Hippocampal formation (tissue), 2 donors: ENCODE measurements around the gene DISC1.
A peak's percentile ranks its signal among the peaks of the same experiment; 100 is the strongest.
"Not testable (repeated sequence)": the region's sequence is repeated elsewhere in the genome, so short reads cannot be mapped to it uniquely, and the experiment has no call there.

Experiments
- DNase-seq, 2 donors: peaks; one replicate each; lab custom pipeline; 2025; lab: John Stamatoyannopoulos, UW

The DISC1 gene

DNA sequence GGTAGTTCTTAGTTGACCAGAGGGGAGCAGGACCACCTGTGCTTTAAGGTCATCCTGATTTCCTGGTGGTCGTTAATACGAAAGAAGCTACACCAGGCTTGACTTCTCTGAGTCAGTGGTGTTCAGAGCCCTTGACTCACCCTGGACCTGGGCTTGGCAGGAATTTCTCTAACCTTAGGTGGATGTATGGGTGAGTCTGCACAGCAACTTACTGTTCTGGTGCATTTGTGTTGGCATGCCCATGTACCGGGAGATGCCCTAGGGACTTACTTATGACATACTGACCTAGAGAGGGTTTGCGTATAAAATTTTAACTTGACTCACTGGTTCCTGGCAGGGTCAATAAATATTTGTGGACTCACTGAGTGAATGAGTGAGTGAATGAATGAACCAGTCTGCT lies 304.6 kb downstream of the DISC1 start:
- no peak for DNase-seq

DNA sequence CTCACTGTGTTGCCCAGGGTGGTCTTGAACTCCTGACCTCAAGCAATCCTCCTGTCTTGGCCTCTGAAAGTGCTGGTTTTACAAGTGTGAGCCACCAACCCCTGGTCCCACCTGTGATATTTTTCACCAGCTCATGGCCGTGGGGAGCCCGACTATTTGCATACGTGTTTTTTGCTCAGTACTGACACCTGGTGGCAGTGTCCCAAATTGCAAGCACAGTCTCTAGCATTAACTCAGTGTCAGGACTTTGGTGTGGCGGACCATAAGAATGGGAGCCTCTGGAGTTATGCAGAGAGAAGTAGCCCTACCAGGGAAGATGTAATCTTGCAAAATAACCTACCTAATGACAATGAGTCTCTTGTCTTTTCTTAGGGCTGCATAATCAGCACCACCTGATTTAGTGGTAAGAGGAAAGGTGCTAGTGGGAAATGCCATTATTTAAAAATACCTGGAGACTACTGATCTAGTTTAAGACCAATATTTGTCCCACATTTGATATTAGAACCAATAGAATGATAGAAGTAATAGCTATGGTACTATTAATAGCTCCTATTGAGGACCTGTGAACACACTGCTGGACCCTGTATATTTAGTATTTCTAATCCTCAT lies 305.4 kb downstream of the DISC1 start:
- no peak for DNase-seq

DNA sequence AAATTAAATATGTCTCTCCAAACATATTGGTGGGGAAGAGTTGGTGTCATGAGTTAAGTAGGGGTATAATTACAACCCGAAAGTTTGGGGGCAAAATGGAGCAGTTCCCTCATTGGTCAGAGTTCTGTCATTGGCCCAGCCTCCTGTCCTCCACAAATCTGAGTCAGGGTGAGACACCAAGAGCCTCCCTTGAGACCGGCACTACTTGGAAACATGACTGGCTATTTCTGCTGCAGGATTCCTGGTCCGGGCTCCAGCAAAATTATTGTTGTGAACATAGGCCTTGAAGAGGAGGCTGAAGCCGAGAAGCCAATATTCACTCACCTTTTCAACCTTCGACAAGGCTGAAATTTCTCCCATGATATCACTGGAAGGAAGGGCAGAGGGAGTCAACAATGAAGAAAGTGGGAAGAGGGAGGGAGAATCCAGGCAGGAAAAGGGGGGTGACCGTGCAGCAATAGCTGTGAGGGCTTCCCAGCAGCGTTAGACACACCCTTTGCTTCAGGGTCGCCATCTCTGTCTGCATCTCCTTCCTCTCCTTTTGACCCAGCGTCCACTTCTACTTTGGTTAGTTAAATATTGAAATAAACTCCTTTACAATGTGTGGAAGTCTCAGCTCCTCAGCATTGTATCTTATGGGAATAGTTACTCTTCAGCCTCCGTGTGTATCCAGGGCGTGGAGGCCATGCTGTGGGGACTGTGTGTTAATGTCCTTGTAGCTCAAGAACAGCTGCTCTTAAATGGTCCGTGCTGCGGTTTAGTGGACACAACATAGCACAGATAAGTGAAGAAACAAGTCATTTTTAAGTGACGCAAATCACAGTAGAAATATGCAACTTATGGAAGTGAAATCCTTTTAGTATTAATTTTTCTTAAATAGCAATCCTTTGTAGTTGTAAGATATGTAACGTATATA lies 307.4 kb downstream of the DISC1 start:
- DNase-seq = no peak

DNA sequence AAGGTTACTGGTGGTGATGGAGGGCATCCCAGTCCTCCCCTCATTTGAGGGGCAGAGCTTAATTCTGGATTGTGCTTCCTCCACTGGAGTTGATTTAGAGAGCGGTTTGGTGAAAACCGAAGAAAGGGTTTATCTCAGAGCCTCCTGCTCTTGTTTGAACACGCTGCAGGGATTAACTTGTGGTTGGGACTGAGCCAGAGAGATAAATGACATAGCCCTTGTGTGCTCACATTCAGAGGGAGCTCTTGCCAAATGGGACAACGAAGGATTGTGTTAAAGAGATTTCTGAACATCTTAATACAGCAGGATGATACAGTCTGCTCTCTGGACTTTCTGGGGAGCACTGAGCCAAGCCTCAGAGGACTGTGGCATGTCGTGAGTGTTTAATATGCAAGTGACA lies 308.2 kb downstream of the DISC1 start:
- no peak for DNase-seq

DNA sequence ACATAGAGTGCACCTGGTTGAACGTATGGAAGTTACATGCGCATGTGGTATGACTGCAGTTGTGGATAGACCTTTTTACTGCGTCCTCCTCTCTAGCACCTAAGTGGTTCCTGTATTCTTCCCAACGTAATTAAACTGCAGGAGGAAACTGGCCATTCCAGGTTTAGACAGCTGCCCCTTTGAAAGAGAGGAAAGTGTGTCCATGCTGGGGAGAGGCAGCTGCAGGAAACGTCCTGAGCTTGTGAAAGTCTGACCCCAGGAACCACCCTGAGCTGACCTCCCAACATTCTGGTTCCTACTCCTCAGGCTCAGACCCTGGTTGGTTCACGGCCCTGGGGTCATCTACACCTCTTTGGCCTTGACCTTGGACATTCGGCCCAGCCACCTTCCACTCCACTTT lies 309.3 kb downstream of the DISC1 start:
- DNase-seq = no peak

DNA sequence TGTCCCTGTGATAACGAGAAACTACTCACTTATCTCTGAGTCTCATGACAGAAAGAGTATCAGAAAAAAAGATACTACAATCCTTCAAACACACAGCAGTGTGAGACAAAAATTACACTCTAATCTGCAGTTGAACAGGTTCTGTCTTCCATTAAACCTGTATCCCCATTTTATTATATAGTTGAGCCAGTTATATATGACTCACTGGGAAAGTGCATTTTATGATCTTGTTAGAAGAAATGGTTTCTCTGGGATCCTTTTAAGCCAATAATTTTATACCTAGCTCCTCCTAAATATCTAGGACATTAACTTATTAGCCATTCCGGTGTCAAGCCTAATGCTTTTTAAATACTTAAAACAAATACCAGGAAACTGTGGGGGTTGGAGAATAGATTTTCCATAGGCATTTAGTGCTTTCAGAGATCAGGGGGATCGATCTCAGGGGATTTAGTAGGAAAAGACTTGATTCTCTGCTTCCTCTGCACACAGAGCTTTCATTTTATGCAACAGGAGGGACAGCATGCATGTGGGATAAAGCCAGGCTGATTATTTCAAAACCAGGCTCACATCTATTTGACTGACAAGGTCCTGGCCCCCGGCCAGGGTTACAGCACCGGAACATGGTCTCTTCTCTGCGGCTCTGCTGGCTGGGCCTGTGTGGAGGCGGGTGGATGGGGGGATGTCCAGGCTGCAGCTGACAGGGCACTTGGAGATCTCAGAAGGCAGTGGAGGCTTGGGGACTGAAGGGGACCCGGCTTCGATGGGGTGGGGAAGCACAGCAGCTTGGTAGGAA lies 310.6 kb downstream of the DISC1 start:
- DNase-seq = peak in 1 of 2 donors; percentile 22

DNA sequence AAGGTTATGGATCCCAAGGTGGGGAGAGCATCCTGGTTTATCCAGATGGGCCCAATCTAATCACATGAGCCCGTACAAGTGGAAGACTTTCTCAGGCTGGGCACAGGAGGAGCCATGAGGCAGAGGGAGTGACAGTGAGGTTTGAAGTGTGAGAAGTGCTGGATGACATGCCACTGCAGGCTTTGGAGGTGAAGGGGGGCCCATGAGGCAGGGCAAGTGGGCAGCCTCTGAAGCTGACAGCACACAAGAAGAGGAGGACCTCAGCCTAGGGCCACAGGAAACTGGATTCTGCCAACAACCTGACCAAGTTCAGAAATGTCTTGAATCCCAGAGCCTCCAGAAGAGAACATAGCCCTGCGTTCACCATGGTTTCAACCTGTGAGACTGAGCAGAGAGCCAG lies 311.6 kb downstream of the DISC1 start:
- no peak for DNase-seq

DNA sequence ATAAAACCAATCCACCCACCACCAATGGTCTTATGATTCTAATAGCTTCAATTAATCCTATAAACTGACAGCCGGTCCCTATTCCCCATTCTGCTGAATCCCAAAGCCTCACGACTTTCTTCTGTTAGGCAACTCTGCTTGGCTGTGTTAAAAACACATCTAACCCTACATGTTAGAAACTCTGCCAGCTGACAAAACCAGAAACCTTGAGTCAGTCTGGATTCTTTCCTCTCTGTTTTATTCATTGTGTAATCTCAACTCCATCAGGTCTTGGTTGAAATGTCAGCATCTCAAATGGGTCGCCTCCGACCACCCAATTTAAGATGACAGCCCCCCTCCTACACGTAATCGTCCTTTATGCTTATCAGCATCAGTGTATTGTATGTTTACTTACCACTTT lies 312.1 kb downstream of the DISC1 start:
- DNase-seq = no peak

DNA sequence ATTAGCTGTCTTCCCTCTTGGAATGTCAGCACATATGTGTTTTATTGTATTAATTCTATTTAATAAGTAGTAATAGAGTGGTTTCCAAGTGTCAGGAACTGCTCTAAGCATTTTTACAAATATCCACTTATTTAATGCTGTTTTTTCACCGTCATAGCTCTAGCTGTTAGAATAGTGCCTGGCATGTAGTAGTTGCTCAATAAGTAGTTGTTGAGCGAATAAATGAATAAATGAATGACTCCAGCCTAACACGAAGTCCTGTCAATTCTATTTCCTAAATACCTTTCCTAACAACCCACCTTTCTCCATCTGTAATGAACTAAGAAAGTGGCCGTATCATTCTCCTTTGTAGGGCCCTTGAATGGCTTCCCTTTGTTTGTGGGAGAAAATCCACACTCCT lies 312.5 kb downstream of the DISC1 start:
- no peak for DNase-seq

DNA sequence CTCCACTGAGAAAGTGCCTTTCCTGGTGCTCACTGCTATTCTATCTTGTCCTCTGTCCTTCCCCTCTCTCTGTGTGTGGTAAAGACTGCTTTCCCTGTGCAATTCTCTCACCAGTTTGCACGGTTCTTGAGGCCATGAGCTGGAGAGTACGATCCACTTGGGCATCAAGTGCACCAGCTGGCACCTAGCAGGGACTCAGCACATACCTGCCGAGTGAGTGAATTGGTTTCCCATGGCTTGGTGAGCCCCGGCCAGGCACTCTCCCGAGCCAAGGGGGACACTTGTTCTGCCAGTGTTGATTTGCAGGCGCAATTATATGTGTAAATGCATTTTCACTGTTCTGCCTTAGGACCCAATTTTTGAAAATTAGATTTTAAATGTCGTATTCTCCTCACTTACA lies 313.5 kb downstream of the DISC1 start:
- no peak for DNase-seq

DNA sequence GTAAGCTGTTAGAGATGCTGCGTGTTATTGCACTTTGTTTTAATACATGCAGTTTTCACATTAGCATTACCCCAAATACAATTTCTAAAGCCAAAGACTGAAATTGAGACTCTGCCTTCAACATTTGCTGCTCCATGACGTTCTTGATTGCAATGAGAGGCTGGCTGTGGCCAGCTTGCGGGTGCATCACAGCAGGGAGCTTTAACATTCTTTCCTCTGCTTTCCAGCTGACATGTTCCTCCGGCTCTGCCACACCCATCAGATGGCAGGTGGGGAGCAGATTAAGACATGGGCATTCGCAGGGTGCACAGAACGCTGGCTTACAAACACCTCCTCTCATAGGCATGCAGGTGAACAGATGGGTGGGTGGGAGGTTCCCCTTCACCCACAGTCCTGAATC lies 314.1 kb downstream of the DISC1 start:
- no peak for DNase-seq

DNA sequence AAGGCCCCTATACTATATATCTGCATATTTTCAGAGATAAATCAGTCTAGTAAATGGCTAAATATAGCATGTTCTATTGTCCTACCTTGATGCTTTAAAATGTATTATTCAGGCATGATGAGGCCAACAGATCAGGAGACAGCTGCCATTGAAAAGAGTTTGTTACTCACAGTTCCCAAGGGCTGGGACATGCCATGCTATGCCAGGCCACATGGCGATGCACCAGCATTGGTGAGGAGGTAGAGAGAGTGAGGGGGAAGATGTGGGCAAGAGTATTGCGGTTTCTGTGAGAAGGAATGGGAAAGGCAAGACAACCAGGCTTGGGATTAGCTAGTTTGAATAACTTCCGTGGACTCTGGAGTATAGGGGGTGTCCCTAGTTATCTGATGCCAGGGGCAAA lies 316.5 kb downstream of the DISC1 start:
- DNase-seq = no peak

DNA sequence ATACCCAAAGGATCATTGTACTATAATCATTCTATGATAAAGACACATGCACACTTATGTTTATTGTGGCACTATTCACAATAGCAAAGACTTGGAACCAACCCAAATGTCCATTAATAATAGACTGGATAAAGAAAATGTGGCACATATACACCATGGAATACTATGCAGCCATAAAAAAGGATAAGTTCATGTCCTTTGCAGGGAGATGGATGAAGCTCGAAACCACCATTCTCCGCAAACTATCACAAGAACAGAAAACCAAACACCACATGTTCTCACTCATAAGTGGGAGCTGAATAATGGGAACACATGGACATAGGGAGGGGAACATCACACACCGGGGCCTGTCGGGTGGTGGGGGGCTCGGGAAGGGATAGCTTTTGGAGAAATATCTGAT lies 321.5 kb downstream of the DISC1 start:
- not testable (repeated sequence) for DNase-seq

DNA sequence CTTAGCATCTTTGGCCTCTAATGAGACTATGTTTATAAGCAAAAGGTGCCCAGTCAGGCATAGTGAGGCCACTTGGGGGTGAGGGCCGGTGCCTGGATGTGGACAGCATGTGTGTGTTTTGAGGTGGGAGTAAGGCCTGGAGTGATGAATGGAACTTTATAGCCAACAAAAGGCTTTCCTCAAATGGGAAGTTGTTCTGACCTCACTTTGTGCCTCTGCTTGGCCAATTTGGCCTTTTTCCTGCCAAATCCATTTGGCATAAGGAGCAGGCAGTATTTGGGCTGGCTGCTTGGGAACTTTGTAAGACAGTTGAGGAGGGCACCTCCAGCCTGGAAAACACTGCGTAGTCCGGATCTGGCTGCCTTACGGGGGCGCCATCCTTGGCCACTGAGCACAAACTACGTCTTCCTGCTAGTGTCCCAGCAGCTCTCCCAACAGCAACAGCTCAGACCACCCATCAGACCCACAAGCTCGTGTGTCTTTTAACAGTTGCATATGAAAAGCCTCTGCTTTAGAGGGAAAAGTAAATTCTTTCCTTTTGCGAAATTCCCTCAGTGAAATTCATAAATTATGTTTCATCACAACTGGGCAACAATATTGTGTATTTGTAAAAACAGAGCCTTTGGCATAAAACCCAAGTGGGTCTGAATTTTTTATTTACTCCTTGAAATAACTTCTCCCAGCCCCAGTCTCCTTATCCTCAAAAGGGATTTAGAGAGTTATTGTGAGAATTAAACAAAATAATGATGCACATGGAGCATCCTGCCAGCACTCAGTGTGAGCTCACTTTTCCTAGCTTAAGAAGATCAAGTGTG lies 322.9 kb downstream of the DISC1 start:
- DNase-seq = peak in 1 of 2 donors; percentile 51

DNA sequence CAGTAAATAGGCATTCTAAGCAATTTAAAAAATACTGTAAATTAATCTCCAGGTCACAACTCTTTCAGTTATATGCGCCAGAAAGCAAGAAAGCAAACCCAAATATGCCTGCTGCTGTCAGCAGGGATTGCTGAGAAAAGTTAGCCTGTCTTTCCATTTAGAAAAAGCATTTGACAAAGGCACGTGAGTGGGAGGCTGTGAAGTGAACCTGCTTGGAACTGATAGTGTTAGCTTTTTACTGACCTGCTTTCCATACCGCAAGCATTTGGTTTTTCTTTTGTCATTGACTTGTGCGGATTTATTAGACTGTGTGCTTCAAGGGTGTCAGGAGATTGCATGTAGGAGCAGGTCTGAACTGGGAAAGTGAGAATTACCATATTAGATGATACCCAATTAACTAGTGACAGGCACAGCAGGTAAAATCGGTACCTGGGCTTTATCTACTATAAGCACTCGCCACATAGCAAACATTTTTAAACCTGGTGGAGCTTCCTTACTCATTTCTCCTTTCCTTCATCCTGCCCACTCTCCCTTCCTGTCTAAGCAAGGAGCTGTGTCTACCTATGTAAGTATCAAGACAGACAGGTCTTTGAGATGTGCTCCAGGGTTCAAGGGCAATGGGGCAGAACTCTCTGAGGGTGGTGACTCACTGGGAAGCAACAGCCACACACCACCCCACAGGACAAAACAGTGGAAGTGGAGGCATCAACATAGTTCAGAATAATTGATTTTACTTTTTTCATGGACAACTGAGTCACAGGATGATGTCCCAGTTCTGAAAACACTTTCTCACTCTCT lies 323.9 kb downstream of the DISC1 start:
- DNase-seq = no peak

DNA sequence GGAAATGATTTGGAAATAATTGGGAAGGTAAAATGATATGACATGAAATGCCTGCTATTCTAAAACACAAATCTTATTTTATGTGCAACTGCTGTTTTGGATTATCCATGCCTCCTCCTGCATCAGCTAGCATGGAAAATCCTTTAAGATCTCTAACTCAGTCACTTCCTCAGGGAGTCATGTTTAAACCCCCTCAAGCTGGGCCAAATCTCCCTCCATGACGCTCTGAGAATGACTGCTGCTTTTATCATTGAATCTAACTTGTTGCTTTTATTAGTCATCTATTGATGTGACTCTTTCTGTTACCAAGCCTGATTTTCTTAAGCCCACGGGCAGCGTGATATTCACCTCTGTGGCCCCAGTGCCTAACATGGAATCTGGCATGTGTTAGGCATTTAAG lies 324.8 kb downstream of the DISC1 start:
- DNase-seq = no peak

DNA sequence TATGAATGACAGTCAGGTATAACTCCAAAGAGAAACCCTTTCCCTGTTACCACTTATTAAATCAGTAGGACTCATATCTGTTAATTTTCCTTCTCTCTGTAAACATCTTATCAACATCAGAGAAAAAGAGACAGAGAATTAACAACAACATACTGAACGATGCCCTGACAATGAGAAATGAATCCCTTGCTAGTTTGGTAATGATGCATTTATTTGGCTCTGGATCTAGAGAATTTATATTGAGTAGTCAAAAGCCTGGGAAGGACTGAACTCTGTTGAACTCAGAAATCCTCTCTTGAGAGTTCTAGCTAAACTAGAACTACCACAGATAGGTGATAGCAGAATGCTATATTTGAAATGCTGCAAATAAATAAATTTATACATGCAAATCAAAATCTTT lies 325.6 kb downstream of the DISC1 start:
- no peak for DNase-seq

DNA sequence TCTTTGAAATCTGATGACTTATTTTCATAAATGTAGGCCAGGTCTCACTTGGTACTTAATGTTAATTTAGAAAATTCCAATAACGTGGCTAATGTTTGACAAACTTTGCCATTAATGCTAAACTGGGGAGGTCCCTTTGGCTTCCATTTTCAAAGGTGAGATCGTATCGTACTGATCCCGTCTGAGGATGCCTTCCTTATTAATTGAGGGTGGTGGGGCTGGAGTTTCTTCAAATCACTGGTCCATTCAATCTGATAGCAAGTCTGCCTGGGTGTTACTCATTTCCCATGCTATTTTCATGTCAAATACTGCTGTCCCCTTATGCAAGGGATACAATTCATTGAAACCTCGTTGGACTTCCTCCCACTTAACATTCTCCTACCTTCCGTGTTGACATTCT lies 327.1 kb downstream of the DISC1 start:
- no peak for DNase-seq

DNA sequence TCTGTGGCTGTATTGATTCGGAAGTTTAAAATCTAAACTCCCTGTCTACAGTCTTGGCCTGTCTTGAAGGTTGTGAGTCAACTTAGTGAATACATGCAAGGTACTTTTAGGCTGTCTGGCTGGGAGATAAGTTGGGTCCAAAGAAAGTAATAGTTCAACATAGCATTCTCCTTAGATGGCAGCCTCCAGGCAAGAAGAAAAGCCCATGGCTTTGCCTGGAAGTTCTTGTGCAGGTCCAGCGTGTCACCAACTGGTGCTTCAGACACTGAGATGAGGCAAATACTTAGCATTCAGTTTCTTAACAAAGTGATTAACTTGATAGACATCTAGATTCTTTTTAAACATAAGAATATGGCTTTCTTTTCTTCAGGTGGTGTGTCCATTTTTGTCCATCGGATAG lies 328.2 kb downstream of the DISC1 start:
- DNase-seq = no peak

DNA sequence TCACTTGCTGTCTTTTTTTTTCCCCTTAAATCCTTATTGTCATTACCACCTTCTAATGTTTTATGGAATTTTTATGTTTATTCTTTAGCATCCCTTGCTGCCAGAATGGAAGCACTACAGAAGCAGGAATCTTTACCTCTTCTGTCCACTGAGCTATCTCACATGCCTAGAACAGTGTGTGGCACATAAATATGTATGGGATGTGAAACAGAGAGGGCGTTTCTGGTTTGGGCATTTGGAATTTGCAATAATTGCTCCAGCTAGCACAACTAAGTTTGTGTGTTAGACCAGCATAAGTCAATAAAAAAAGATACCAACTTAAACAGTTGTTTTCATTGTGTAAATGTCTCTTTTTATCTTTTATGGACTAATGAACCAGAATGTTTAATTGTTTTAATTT lies 330.8 kb downstream of the DISC1 start:
- no peak for DNase-seq

DNA sequence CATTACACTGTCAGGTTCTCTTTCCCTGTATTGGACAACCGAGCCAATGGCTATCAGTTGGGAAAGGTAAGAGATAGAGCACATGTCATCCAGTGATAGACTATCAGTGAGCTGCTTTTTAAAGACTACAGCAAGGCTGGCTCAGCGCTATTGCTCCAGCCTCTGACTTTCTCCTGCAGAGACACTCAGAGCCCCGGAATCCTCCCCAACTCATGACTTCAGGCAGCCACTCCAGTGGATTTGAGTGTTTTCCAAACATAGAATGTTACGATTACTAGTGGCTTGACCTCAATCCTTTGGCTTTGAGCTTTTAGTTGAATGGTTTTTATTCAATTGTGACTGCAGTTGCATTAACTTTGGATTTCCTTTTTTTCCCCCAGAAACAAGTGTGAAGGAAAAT lies 331.9 kb downstream of the DISC1 start:
- no peak for DNase-seq
